Measurements from ENCODE around the gene AXIN1.
A peak's percentile ranks its signal among the peaks of the same experiment; 100 is the strongest.
"Not testable (repeated sequence)": the region's sequence is repeated elsewhere in the genome, so short reads cannot be mapped to it uniquely, and the experiment has no call there.

The AXIN1 gene

GRCh38 chr16:280552-280951 lies 72.0 kb downstream of the AXIN1 start, which contains the start of gene ARHGDIG:
TSS of gene ARHGDIG (plus strand) at chr16:280591. CDS start at chr16:280681, 90 bp downstream.
- no peak for DNase-seq

- DNase-seq: no peak
Measured at GRCh38 chr16:280005-280460, 72.5 kb downstream of the AXIN1 start.

GRCh38 chr16:279531-279930 lies 73.0 kb downstream of the AXIN1 start:
- no peak for DNase-seq

- DNase-seq: no peak
Measured at GRCh38 chr16:278863-279366, 73.6 kb downstream of the AXIN1 start.

GRCh38 chr16:276426-277077 lies 76.0 kb downstream of the AXIN1 start:
- DNase-seq: no peak

GRCh38 chr16:275786-276232 lies 76.7 kb downstream of the AXIN1 start, which contains the start of gene RGS11:
TSS of gene RGS11 (minus strand) at chr16:275944. CDS start at chr16:275911, 33 bp downstream.
- no peak for DNase-seq

GRCh38 chr16:275041-275641 lies 77.4 kb downstream of the AXIN1 start:
- DNase-seq: peak; percentile 20

GRCh38 chr16:273547-274421 lies 78.7 kb downstream of the AXIN1 start:
- no peak for DNase-seq

- no peak for DNase-seq
Measured at GRCh38 chr16:272633-273546, 79.6 kb downstream of the AXIN1 start.

- no peak for DNase-seq
Measured at GRCh38 chr16:270381-271255, 81.9 kb downstream of the AXIN1 start.

- DNase-seq: no peak
Measured at GRCh38 chr16:269061-269796, 83.3 kb downstream of the AXIN1 start.

GRCh38 chr16:268141-269053 lies 84.1 kb downstream of the AXIN1 start:
- no peak for DNase-seq

GRCh38 chr16:267562-267961 lies 85.0 kb downstream of the AXIN1 start:
- DNase-seq: not testable (repeated sequence)

- no peak for DNase-seq
Measured at GRCh38 chr16:266258-267164, 86.0 kb downstream of the AXIN1 start.

- no peak for DNase-seq
Measured at GRCh38 chr16:265711-266110, 86.8 kb downstream of the AXIN1 start.

GRCh38 chr16:265002-265529 lies 87.5 kb downstream of the AXIN1 start:
- DNase-seq: no peak

- DNase-seq: no peak
Measured at GRCh38 chr16:264440-264951, 88.0 kb downstream of the AXIN1 start.

- DNase-seq: no peak
Measured at GRCh38 chr16:263944-264343, 88.6 kb downstream of the AXIN1 start.

All from stimulated activated CD4-positive, alpha-beta T cell treated with anti-CD3 and anti-CD28 coated beads, Interleukin-4, amount 100 ng/mL, for 1 hour (primary cell).